Fibroblast of skin of left quadriceps (primary cell): ENCODE data around the gene DSCAML1.

Experiments
- DNase-seq, 2 experiments: peaks; one replicate each; pipeline ENCODE4 v3.0.0-alpha.2; 2013; ENCODE audit warnings: low read depth in 2 of 2

The DSCAML1 gene

GRCh38 chr11:117796872-117797529 is at the start of gene DSCAML1:
DSCAML1 (minus strand) TSS chr11:117797216; CDS start chr11:117797079, 137 bp downstream.
- no peak for DNase-seq

- DNase-seq, result peak; percentile 24 to 27
These were observed 46.9 kb upstream of the DSCAML1 start for GRCh38 chr11:117843666-117844484.

GRCh38 chr11:117842131-117842941 is 45.3 kb upstream of the DSCAML1 start:
- no peak for DNase-seq

- no peak for DNase-seq
These were observed 44.6 kb upstream of the DSCAML1 start for GRCh38 chr11:117841551-117842031.

GRCh38 chr11:117840881-117841550 is 44.0 kb upstream of the DSCAML1 start:
- DNase-seq, result no peak

- no peak for DNase-seq
These were observed 43.2 kb upstream of the DSCAML1 start for GRCh38 chr11:117839936-117840813.

- DNase-seq, result no peak
These were observed 42.4 kb upstream of the DSCAML1 start for GRCh38 chr11:117839380-117839881.

- no peak for DNase-seq
These were observed 41.9 kb upstream of the DSCAML1 start for GRCh38 chr11:117838901-117839300.

GRCh38 chr11:117837791-117838190 is 40.8 kb upstream of the DSCAML1 start:
- no peak for DNase-seq

- DNase-seq, result no peak
These were observed 40.2 kb upstream of the DSCAML1 start for GRCh38 chr11:117837070-117837776.

- DNase-seq, result no peak
These were observed 39.3 kb upstream of the DSCAML1 start for GRCh38 chr11:117836077-117836960.

- no peak for DNase-seq
These were observed 38.6 kb upstream of the DSCAML1 start for GRCh38 chr11:117835576-117835975.

- no peak for DNase-seq
These were observed 37.9 kb upstream of the DSCAML1 start for GRCh38 chr11:117834838-117835443.

- no peak for DNase-seq
These were observed 37.2 kb upstream of the DSCAML1 start for GRCh38 chr11:117834068-117834810.

GRCh38 chr11:117833401-117833891 is 36.4 kb upstream of the DSCAML1 start:
- DNase-seq, result no peak

- DNase-seq, result no peak
These were observed 35.5 kb upstream of the DSCAML1 start for GRCh38 chr11:117832511-117832910.

GRCh38 chr11:117831661-117832415 is 34.8 kb upstream of the DSCAML1 start:
- DNase-seq, result no peak
